Karpas-422 (cell line): ENCODE results near the gene SLC36A3. TPM values are rescaled to one million over a fixed set of nuclear protein-coding genes. Genes with fewer than 3 reads are reported as not detected.

Experiments used
- DNase-seq: peaks from one replicate; pipeline ENCODE4 v3.0.0-alpha.2; 2015
- H2AFZ ChIP-seq: fragments of 200-600 bp; sonication (generic); 2 replicates; pipeline ENCODE4 v1.6.1; 2014; ENCODE audit warnings: antibody characterized with exemption, low read length, mixed read lengths
- H3K27ac ChIP-seq: fragments of 200-600 bp; sonication (generic); 2 replicates; pipeline ENCODE4 v1.5.1; 2014; ENCODE audit warnings: mild to moderate bottlenecking, low read length, moderate library complexity
- H3K27me3 ChIP-seq: fragments of 200-600 bp; sonication (generic); 2 replicates; pipeline ENCODE4 v1.6.1; 2014; ENCODE audit warnings: low read length, mixed read lengths
- H3K36me3 ChIP-seq: fragments of 200-600 bp; sonication (generic); 2 replicates; pipeline ENCODE4 v1.6.1; 2014; ENCODE audit warnings: low read length, mixed read lengths; ENCODE audit not compliant: insufficient read depth
- H3K4me1 ChIP-seq: fragments of 200-600 bp; sonication (generic); 2 replicates; pipeline ENCODE4 v1.6.1; 2014; ENCODE audit warnings: mild to moderate bottlenecking, low read length, mixed read lengths
- H3K4me2 ChIP-seq: fragments of 200-600 bp; sonication (generic); 2 replicates; pipeline ENCODE4 v1.6.1; 2014; ENCODE audit warnings: low read length, low read depth, mild to moderate bottlenecking; ENCODE audit not compliant: poor library complexity, severe bottlenecking
- H3K4me3 ChIP-seq: fragments of 200-600 bp; sonication (generic); 2 replicates; pipeline ENCODE4 v1.5.1; 2014; ENCODE audit warnings: mild to moderate bottlenecking, antibody characterized with exemption, low read length, mixed read lengths
- H3K79me2 ChIP-seq: fragments of 200-600 bp; sonication (generic); 2 replicates; pipeline ENCODE4 v1.6.1; 2014; ENCODE audit warnings: mild to moderate bottlenecking, low read length, mixed read lengths
- H3K9ac ChIP-seq: fragments of 200-600 bp; sonication (generic); 2 replicates; pipeline ENCODE4 v1.6.0; 2014; ENCODE audit warnings: low read length
- H3K9me2 ChIP-seq: fragments of 200-600 bp; sonication (generic), shearing (Covaris generic); replicated peaks from 2 replicates; pipeline ENCODE4 v1.6.0; 2014; ENCODE audit warnings: mild to moderate bottlenecking, low read length, moderate library complexity; ENCODE audit not compliant: insufficient read depth
- H3K9me3 ChIP-seq: fragments of 300-700, 200-600 bp; sonication (generic); 2 replicates; pipeline ENCODE4 v1.6.1; 2014; ENCODE audit warnings: low read length, mixed read lengths
- H4K20me1 ChIP-seq: fragments of 200-600 bp; sonication (generic); 2 replicates; pipeline ENCODE4 v1.6.1; 2014; ENCODE audit warnings: mild to moderate bottlenecking, antibody characterized with exemption, low read length, low read depth; ENCODE audit not compliant: insufficient read depth
- total RNA-seq: library from RNA; depleted of rRNA; stranded (reverse); fragments of >200 nt; shearing (Covaris generic); gene quantifications from 2 replicates; pipeline ENCODE4 v1.2.3, GENCODE V29; 2014; ENCODE audit warnings: low replicate concordance; rRNA removed

SLC36A3 gene
- total RNA-seq, result not detected in 2 replicates

DNA sequence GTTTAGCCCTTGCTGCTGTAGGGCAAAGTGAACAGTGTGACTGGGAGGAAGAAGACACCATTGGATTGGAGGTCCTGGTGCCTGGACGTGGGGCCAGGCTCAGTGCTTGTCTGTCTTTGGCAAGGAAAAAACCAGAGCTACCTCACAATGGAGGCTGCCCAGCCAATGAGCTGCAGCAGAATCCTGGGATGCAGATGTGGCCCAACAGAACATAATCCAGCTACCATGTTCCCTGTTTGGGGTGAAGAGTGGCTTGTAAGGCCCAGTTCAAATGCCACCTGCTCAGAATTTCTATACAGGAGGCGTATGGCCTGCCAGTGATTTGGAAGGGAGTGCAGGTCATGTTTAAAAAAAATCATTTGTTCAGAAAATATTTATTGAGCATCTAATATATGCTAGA lies at the start of gene SLC36A3:
TSS of gene SLC36A3 (minus strand) at position 101 of the 400 bp plus-strand sequence. CDS start 412 bp downstream, outside the sequence.
- no peak within 1 kb of the TSS for H3K4me3 ChIP-seq
- no peaks in the 10 kb centered on the region for H3K36me3 ChIP-seq
- no peak for DNase-seq
- H4K20me1 ChIP-seq, result no peaks in the 10 kb centered on the region
- no peak within 1 kb of the TSS for H2AFZ ChIP-seq
- no peaks in the 10 kb centered on the region for H3K79me2 ChIP-seq
- H3K9ac ChIP-seq, result no peak within 1 kb of the TSS
- no peaks in the 10 kb centered on the region for H3K9me3 ChIP-seq
- H3K27me3 ChIP-seq, result no peaks in the 10 kb centered on the region
- no peaks in the 10 kb centered on the region for H3K9me2 ChIP-seq
- no peaks in the 10 kb centered on the region for H3K4me1 ChIP-seq
- no peak within 1 kb of the TSS for H3K4me2 ChIP-seq
- H3K27ac ChIP-seq, result no peak within 1 kb of the TSS

DNA sequence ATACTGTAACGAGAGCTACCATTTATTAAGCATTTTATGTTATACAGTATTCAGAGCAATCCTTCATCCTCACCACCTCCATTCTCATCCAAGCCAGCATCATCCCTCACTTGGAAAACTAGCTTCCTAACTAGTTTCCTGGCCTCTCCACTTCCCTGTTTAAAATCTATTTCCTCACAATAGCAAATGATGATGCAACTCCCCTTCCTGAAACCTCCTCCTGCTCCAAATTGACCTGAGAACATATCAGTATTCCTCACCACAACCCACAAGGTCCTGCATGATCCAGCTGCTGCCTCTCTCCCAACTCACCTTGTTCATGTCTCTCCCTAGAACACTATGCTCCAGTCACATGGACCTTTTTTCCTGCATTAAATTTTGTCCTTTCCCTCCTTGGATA lies 48.1 kb upstream of the SLC36A3 start:
- H3K9me2 ChIP-seq, result no peaks in the 10 kb centered on the region
- no peaks in the 10 kb centered on the region for H3K4me1 ChIP-seq
- H3K27ac ChIP-seq, result no peak overlapping the region
- H3K79me2 ChIP-seq, result no peaks in the 10 kb centered on the region
- no peak overlapping the region for H2AFZ ChIP-seq
- no peak overlapping the region for H3K4me2 ChIP-seq
- no peaks in the 10 kb centered on the region for H3K27me3 ChIP-seq
- H3K4me3 ChIP-seq, result no peak overlapping the region
- H3K9me3 ChIP-seq, result no peaks in the 10 kb centered on the region
- H4K20me1 ChIP-seq, result no peaks in the 10 kb centered on the region
- DNase-seq, result no peak
- H3K36me3 ChIP-seq, result no peaks in the 10 kb centered on the region
- H3K9ac ChIP-seq, result no peak overlapping the region

DNA sequence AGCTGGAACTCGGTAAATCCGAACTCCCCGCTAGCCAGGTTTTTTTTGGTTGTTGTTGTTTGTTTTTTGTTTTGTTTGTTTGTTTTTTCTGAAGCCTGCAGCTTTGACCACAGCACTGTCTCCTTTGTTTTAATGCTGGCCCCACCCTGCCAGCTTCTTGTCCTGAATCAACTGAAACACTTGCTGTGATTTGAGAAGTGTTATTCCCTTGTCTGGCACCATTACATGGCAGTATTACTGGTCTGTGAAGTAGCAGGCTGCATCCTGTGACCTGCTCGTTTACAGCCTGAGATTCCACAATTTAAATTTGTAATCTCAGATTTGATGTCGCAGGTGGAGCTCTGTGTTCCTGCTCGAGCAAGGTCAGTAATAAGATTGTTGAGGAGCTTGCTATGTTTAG lies 45.2 kb upstream of the SLC36A3 start:
- Histone ChIP-seq H3K36me3 (no peaks in the 10 kb centered on the region), H3K79me2 (no peaks in the 10 kb centered on the region), H3K4me1 (no peaks in the 10 kb centered on the region; the same call in 1 of the 2 replicates), H3K4me2 (no peak overlapping the region), H4K20me1 (no peaks in the 10 kb centered on the region), H3K9me2 (no peaks in the 10 kb centered on the region), H3K9me3 (no peaks in the 10 kb centered on the region), H3K27me3 (no peaks in the 10 kb centered on the region), H3K9ac (no peak overlapping the region), H3K4me3 (no peak overlapping the region), H3K27ac (no peak overlapping the region), H2AFZ (no peak overlapping the region)
- DNase-seq, result no peak

DNA sequence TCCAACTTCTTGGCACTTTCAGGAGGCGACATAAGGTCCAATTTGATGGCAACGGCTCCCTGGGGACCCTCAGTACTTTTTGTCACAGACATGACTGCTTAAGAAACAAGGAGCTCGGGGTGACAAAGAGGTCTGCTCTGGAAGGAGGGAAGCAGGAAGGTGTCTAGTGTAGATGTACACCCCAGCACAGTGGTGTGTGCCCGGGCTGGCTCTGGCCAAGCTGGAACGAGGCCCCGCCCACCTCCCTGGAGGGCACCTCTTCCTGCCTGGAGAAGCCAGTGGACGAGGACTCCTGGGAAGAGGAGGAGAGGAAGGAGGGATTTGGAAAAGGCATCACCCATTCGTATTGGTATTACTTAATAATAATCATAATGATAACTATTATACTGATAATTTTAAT lies 43.8 kb upstream of the SLC36A3 start, which contains the start of gene SLC36A2:
TSS of gene SLC36A2 (minus strand) at position 191 of the 400 bp plus-strand sequence. CDS start at position 92, 99 bp downstream.
- Histone ChIP-seq H3K4me2 (no peak within 1 kb of the TSS), H3K4me1 (no peaks in the 10 kb centered on the region; the same call in 1 of the 2 replicates), H2AFZ (no peak within 1 kb of the TSS)

DNA sequence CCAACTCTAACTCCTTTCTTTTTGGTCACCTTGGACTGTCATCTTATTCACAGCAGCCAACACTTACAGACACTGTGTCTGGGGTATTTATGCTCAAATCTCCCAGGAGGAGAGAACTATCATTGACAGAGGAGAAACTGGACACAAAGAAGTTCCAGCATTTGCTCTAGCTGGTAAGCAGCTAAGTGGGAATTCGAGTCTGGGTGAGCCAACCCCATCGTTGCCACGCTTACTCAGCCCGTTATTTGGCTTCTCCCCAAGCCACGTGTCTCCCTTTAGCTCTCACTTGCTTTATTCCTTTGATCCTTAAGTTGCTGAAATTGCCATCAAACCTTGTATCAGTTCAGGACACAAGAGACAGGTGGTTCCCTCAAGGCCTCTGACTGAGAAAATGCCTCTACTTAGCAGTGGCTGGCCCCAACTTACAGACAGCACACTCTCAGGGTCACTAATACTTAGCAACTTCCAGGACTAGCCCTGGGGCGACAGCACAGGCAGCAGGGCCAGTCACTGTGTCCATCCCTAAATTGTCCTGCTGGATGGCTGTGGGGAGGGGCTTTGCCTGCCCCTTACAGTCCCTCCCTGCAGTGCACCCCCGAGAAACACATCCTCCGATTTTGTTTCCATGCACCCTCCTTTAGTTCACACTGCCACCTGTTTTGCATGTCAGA lies 42.4 kb upstream of the SLC36A3 start:
- no peak for DNase-seq
- H3K4me2 ChIP-seq, result no peak overlapping the region
- no peaks in the 10 kb centered on the region for H3K9me3 ChIP-seq
- no peaks in the 10 kb centered on the region for H4K20me1 ChIP-seq
- H3K27ac ChIP-seq, result no peak overlapping the region
- no peaks in the 10 kb centered on the region; the same call in 1 of the 2 replicates for H3K4me1 ChIP-seq
- H3K36me3 ChIP-seq, result no peaks in the 10 kb centered on the region
- H3K79me2 ChIP-seq, result no peaks in the 10 kb centered on the region
- H2AFZ ChIP-seq, result no peak overlapping the region
- H3K27me3 ChIP-seq, result no peaks in the 10 kb centered on the region
- no peak overlapping the region for H3K4me3 ChIP-seq
- H3K9me2 ChIP-seq, result no peaks in the 10 kb centered on the region
- no peak overlapping the region for H3K9ac ChIP-seq

More for the DNA sequence above, 43.8 kb upstream of the SLC36A3 start, which contains the start of gene SLC36A2:
- no peaks in the 10 kb centered on the region for H4K20me1 ChIP-seq
- H3K27me3 ChIP-seq, result no peaks in the 10 kb centered on the region
- DNase-seq, result no peak
- no peak within 1 kb of the TSS for H3K9ac ChIP-seq
- no peaks in the 10 kb centered on the region for H3K79me2 ChIP-seq
- H3K9me2 ChIP-seq, result no peaks in the 10 kb centered on the region
- H3K4me3 ChIP-seq, result no peak within 1 kb of the TSS
- H3K9me3 ChIP-seq, result no peaks in the 10 kb centered on the region
- H3K36me3 ChIP-seq, result no peaks in the 10 kb centered on the region
- H3K27ac ChIP-seq, result no peak within 1 kb of the TSS

DNA sequence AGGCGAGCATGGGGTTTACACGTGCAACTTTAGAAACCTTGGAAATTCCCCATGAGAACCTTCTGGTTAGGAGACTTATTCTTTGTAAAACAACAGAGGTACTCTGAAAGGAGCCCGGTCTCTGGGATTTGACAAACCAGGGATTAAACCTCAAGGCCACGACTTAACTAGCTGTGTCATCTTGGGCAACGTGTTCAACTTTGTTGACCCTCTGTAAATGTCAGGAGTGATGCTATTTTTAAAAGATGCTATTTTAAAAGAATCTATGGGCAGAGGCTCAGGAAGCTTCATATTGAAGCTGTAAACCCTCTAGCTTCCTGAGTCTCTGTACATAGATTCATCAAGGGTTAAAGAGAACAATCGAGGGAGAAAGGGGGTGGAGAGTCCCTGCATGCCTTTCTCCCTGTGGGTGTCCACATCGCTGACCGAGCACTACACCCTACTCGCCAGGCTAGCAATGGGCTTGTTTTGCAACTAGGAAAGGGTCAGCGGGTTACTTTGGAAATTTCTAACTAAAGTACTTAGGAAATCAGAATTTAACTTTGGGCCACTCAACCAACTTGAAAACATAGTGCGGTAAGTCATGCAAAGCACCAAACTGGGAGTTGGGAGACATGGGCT lies 41.7 kb upstream of the SLC36A3 start:
- no peaks in the 10 kb centered on the region for H3K27me3 ChIP-seq
- no peak overlapping the region for H3K4me3 ChIP-seq
- no peak overlapping the region for H3K27ac ChIP-seq
- no peak overlapping the region for H3K9ac ChIP-seq
- no peaks in the 10 kb centered on the region for H3K9me2 ChIP-seq
- no peak overlapping the region for H3K4me2 ChIP-seq
- no peaks in the 10 kb centered on the region for H4K20me1 ChIP-seq
- H3K36me3 ChIP-seq, result no peaks in the 10 kb centered on the region
- no peak overlapping the region for H2AFZ ChIP-seq
- no peak for DNase-seq
- H3K4me1 ChIP-seq, result no peaks in the 10 kb centered on the region; the same call in 1 of the 2 replicates
- H3K9me3 ChIP-seq, result no peaks in the 10 kb centered on the region
- H3K79me2 ChIP-seq, result no peaks in the 10 kb centered on the region

DNA sequence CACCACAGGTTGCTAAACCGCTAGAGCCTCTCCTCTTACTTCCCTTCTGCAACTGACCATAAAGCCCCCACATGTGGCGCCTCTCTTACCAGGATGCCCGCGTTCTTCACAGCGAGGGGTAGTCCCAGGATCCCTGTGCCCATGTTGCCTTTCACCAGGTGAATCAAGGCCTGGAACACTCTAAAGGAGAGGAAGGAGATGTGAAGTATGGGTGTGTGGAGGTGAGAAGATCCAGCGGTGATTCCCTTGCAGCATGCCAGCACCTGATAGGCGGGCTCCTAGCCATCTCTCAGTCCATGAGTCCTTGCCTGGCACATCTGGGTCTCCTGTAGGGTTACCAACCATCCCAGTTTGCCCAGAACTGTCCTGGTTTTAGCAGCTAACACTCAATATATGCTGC lies 40.5 kb upstream of the SLC36A3 start:
- no peak for DNase-seq
- no peaks in the 10 kb centered on the region for H4K20me1 ChIP-seq
- H3K9me3 ChIP-seq, result no peaks in the 10 kb centered on the region
- no peak overlapping the region for H3K9ac ChIP-seq
- H3K4me3 ChIP-seq, result no peak overlapping the region
- H2AFZ ChIP-seq, result no peak overlapping the region
- no peaks in the 10 kb centered on the region for H3K79me2 ChIP-seq
- no peaks in the 10 kb centered on the region for H3K36me3 ChIP-seq
- H3K4me2 ChIP-seq, result no peak overlapping the region
- no peaks in the 10 kb centered on the region for H3K9me2 ChIP-seq
- H3K4me1 ChIP-seq, result no peaks in the 10 kb centered on the region; the same call in 1 of the 2 replicates
- H3K27ac ChIP-seq, result no peak overlapping the region
- no peaks in the 10 kb centered on the region for H3K27me3 ChIP-seq

DNA sequence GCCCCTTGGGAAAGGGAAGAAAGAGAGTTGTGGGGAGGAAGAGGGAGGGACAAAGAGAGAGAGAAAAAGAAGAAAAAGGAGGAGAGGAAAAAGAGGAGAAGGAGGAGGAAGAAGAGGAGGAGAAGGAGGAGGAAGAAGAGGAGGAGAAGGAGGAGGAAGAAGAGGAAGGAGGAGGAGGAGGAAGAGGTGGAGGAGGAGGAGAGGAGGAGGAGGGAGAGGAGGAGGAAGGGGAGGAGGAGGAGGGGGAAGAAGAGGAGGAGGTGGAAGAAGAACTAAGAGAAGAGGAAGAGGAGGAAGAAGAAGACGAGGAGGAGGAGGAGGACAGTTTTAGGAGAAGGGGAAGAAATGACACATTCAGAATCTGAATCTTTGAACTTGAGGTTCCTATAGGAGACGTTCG lies 36.4 kb upstream of the SLC36A3 start:
- Histone ChIP-seq H3K9ac (no peak overlapping the region), H3K9me3 (no peaks in the 10 kb centered on the region), H3K4me2 (no peak overlapping the region), H3K27me3 (no peaks in the 10 kb centered on the region), H3K4me3 (no peak overlapping the region), H3K36me3 (no peaks in the 10 kb centered on the region), H2AFZ (no peak overlapping the region), H3K79me2 (no peaks in the 10 kb centered on the region), H4K20me1 (no peaks in the 10 kb centered on the region), H3K9me2 (no peaks in the 10 kb centered on the region), H3K4me1 (no peaks in the 10 kb centered on the region), H3K27ac (no peak overlapping the region)
- no peak for DNase-seq
